Measurements from ENCODE around the gene BCKDHB.

The BCKDHB gene

GRCh38 chr6:80249897-80250296, 143.4 kb downstream of the BCKDHB start:
- TF ChIP-seq REST (IDR thresholded peaks at IDR 0.05; ENCODE audit: insufficient replicate concordance, low read depth) (no peak), SPI1 (IDR thresholded peaks at IDR 0.05; ENCODE audit: borderline replicate concordance, low read depth) (no peak), GABPA (IDR thresholded peaks at IDR 0.05; ENCODE audit: low read depth) (no peak), CTCF (IDR thresholded peaks at IDR 0.05; ENCODE audit: insufficient read depth, low read length) (no peak), POLR2AphosphoS5 (IDR thresholded peaks at IDR 0.05; ENCODE audit: low read depth) (no peak)
- no peaks in the 10 kb centered on the region for H3K27me3 ChIP-seq (ENCODE audit: insufficient read depth, poor library complexity, severe bottlenecking)
- no peak overlapping the region for H3K4me3 ChIP-seq (replicated peaks; ENCODE audit: insufficient read depth, low read length)
- no peak for DNase-seq (ENCODE audit: low read depth in 1 of 2, low spot score in 1 of 2)
- no peak overlapping the region for H3K27ac ChIP-seq (replicated peaks)

GRCh38 chr6:80250391-80250997, 144.0 kb downstream of the BCKDHB start:
- DNase-seq (ENCODE audit: low read depth in 1 of 2, low spot score in 1 of 2) = no peak
- no peak overlapping the region for H3K27ac ChIP-seq (replicated peaks)
- no peak overlapping the region for H3K4me3 ChIP-seq (replicated peaks; ENCODE audit: insufficient read depth, low read length)
- no peaks in the 10 kb centered on the region for H3K27me3 ChIP-seq (ENCODE audit: insufficient read depth, poor library complexity, severe bottlenecking)
- TF ChIP-seq REST (IDR thresholded peaks at IDR 0.05; ENCODE audit: insufficient replicate concordance, low read depth) (no peak), CTCF (IDR thresholded peaks at IDR 0.05; ENCODE audit: insufficient read depth, low read length) (no peak), SPI1 (IDR thresholded peaks at IDR 0.05; ENCODE audit: borderline replicate concordance, low read depth) (no peak), POLR2AphosphoS5 (IDR thresholded peaks at IDR 0.05; ENCODE audit: low read depth) (no peak), GABPA (IDR thresholded peaks at IDR 0.05; ENCODE audit: low read depth) (no peak)

- Histone ChIP-seq H3K4me3 (replicated peaks; ENCODE audit: insufficient read depth, low read length) (no peak overlapping the region), H3K27me3 (ENCODE audit: insufficient read depth, poor library complexity, severe bottlenecking) (no peaks in the 10 kb centered on the region), H3K27ac (replicated peaks) (no peak overlapping the region)
- TF ChIP-seq CTCF (IDR thresholded peaks at IDR 0.05; ENCODE audit: insufficient read depth, low read length) = no peak
- TF ChIP-seq GABPA (IDR thresholded peaks at IDR 0.05; ENCODE audit: low read depth) = no peak
- TF ChIP-seq SPI1 (IDR thresholded peaks at IDR 0.05; ENCODE audit: borderline replicate concordance, low read depth) = no peak
- no peak for TF ChIP-seq REST (IDR thresholded peaks at IDR 0.05; ENCODE audit: insufficient replicate concordance, low read depth)
- no peak for TF ChIP-seq POLR2AphosphoS5 (IDR thresholded peaks at IDR 0.05; ENCODE audit: low read depth)
- no peak for DNase-seq (ENCODE audit: low read depth in 1 of 2, low spot score in 1 of 2)
Observed at GRCh38 chr6:80251321-80251720, 144.8 kb downstream of the BCKDHB start.

Data from HL-60 (cell line).